ENCODE results near the gene GNAQ. TPM values are rescaled to one million over a fixed set of nuclear protein-coding genes. Genes with fewer than 3 reads are reported as not detected.

GNAQ gene
- total and polyA plus RNA-seq, 2 of the 4 experiments (the other 2 are of a cell fraction), result 23.1 to 50.7 TPM

GRCh38 chr9:77980622-77981021 is 51.0 kb downstream of the GNAQ start:
- dilution Hi-C loops (cut with HindIII; ENCODE audit: low sequenced_read_pairs, unreplicated experiment), result no loop called here
- Histone ChIP-seq H3K14ac (replicated peaks; ENCODE audit: low read depth, low read length) (no peak overlapping the region), H2AFZ (replicated peaks; ENCODE audit: low read length, poor library complexity) (no peak overlapping the region), H3K36me3 (ENCODE audit: control insufficient read depth, insufficient read depth, low read length) (peaks cover 2% of the 10 kb centered on the region), H3K23ac (ENCODE audit: low read depth, low read length) (no peak overlapping the region), H4K91ac (ENCODE audit: insufficient read depth, low read depth, low read length) (no peak overlapping the region), H3K27me3 (ENCODE audit: control insufficient read depth, insufficient read depth, low read length) (no peaks in the 10 kb centered on the region), H3K4me2 (ENCODE audit: low read depth, low read length) (no peak overlapping the region), H3K4me3 (ENCODE audit: insufficient read depth, low read depth, low read length) (no peak overlapping the region), H2BK15ac (ENCODE audit: low read depth, low read length) (no peak overlapping the region), H4K20me1 (ENCODE audit: insufficient read depth, low read length) (peaks cover 10% of the 10 kb centered on the region; the same call in 1 of the 2 replicates), H3K56ac (ENCODE audit: extremely low read depth, insufficient read depth, low read length) (no peak overlapping the region), H4K5ac (ENCODE audit: low read depth, low read length) (no peak overlapping the region), H3K4me1 (ENCODE audit: control insufficient read depth, insufficient read depth, low read length) (peaks cover 10% of the 10 kb centered on the region), H3K9ac (ENCODE audit: low read depth, low read length) (no peak overlapping the region), H2BK5ac (ENCODE audit: low read depth, low read length, poor library complexity, severe bottlenecking) (no peak overlapping the region), H3K79me1 (ENCODE audit: low read depth in 1 of 2, low read length in 2 of 2) (peaks cover 25 to 58% of the 10 kb centered on the region in 2 experiments), H2BK120ac (ENCODE audit: low read depth, low read length) (no peak overlapping the region), H3K9me1 (ENCODE audit: insufficient read depth, low read length) (peaks cover 5% of the 10 kb centered on the region; the same call in 1 of the 2 replicates), H3K4ac (ENCODE audit: low read depth, low read length) (no peak overlapping the region), H2AK5ac (ENCODE audit: low read depth, low read length) (no peak overlapping the region), H3K18ac (ENCODE audit: low read depth, low read length) (no peak overlapping the region), H3K9me3 (ENCODE audit: control insufficient read depth, insufficient read depth, low read length) (no peaks in the 10 kb centered on the region), H3K27ac (ENCODE audit: insufficient read depth, low read length) (no peak overlapping the region), H2AK9ac (replicated peaks; ENCODE audit: low read depth, low read length, poor library complexity) (no peak overlapping the region), H4K8ac (ENCODE audit: low read depth in 2 of 2, low read length in 2 of 2) (no peak overlapping the region), H2BK20ac (ENCODE audit: low read depth, low read length) (no peak overlapping the region)
- POLR2A ChIA-PET (ENCODE audit: unreplicated experiment), result no interaction called here
- DNase-seq (peak; percentile 81), ATAC-seq (ENCODE audit: low read depth) (no peak; the same call in 1 of the 2 replicates)
- CTCF ChIA-PET, result interaction anchor here (0.7 to 1.0 kb wide), 2 partner anchors 55 to 185 kb away, joined by 3 read pairs; no protein-coding TSS in a partner anchor
- in situ Hi-C loops (cut with MboI; ENCODE audit: low sequenced_read_pairs), result no loop called here
- intact Hi-C loops (cut with micrococcal nuclease), result no loop called here
- BruUV-seq (replicated peaks), result no TSS peak
- TF ChIP-seq CHD1 (IDR thresholded peaks at IDR 0.05; ENCODE audit: low read depth, low read length) (no peak), CEBPB (IDR thresholded peaks at IDR 0.05; ENCODE audit: low read depth, low read length) (peak; percentile 63), ELK1 (IDR thresholded peaks at IDR 0.05; ENCODE audit: borderline replicate concordance, low read depth, low read length) (no peak)

All from IMR-90 (cell line).